Prostate gland (tissue), 2 donors: Measurements from ENCODE around the gene ITGBL1.

Experiments used
- CTCF ChIP-seq, 4 experiments: fragments of 200-600 bp in 2 of 4; fragments of 450-650 bp in 2 of 4; sonication (generic) in 2 of 4; IDR thresholded peaks; 1 replicate in 3 of 4; 2 replicates in 1 of 4; pipeline ENCODE4 v1.5.1; 2016 to 2019; ENCODE audit warnings: antibody characterized with exemption in 4 of 4, mild to moderate bottlenecking in 2 of 4, moderate library complexity in 2 of 4
- POLR2A ChIP-seq: fragments of 450-650 bp; IDR thresholded peaks from one replicate; pipeline ENCODE4 v1.6.1; 2016; ENCODE audit warnings: antibody characterized with exemption, mild to moderate bottlenecking

DNA sequence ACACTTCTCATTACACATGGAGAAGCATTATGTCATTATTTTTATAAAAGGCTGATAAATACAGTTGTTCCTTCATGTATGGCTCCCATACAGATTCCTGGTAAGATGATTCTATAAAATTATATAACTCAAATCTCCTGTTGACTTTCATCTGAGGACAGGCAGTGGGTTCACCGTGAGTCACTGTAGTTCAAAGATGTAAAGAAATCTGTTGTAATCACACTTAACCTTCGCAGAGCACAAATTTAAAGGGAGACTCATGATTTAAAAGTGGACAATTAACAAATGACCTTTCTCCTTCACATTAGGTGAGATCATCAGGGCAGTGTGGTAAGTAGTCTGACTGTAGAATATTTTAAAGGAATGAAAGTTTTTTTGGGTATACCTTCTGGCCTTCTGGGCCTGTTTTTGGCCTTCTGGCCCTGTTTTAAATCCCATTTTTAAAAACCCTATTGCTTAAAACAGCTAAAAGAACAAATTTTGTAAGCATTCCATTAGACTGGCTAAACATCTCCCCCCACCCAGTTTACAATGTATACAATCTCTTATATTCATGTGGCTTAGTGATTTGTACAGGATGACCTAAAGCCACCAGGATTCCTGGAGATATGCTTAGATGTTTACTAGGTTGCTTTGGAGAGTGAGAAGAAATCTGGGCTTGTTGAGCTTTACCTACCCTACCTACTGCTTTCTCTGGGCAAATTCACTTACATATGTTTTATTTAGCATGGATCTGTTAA is 171.2 kb downstream of the ITGBL1 start:
- TF ChIP-seq CTCF (IDR thresholded peaks at IDR 0.05) (no peak), POLR2A (no peak)
